ENCODE results near the gene IBSP. TPM values are rescaled to one million over a fixed set of nuclear protein-coding genes. Genes with fewer than 3 reads are reported as not detected.

The IBSP gene
- total RNA-seq, 2 donors from 2014 or later = not detected

- TF ChIP-seq, protein P1, sequence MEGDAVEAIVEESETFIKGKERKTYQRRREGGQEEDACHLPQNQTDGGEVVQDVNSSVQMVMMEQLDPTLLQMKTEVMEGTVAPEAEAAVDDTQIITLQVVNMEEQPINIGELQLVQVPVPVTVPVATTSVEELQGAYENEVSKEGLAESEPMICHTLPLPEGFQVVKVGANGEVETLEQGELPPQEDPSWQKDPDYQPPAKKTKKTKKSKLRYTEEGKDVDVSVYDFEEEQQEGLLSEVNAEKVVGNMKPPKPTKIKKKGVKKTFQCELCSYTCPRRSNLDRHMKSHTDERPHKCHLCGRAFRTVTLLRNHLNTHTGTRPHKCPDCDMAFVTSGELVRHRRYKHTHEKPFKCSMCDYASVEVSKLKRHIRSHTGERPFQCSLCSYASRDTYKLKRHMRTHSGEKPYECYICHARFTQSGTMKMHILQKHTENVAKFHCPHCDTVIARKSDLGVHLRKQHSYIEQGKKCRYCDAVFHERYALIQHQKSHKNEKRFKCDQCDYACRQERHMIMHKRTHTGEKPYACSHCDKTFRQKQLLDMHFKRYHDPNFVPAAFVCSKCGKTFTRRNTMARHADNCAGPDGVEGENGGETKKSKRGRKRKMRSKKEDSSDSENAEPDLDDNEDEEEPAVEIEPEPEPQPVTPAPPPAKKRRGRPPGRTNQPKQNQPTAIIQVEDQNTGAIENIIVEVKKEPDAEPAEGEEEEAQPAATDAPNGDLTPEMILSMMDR (conservative IDR thresholded peaks at IDR 0.05) = no peak
- Mint-ChIP-seq H3K9me3 (peaks cover 4% of the 10 kb centered on the region), H3K4me1 (no peaks in the 10 kb centered on the region), H3K36me3 (ENCODE audit: low read depth) (no peaks in the 10 kb centered on the region), H3K4me3 (no peak overlapping the region), H3K27me3 (ENCODE audit: insufficient read depth) (no peaks in the 10 kb centered on the region), H3K27ac (no peak overlapping the region)
- H3K27ac ChIP-seq (ENCODE audit: low read depth, low read length) = no peak overlapping the region
- H3K9me3 ChIP-seq (ENCODE audit: control insufficient read depth, low read length) = peaks cover 4% of the 10 kb centered on the region
- DNase-seq = no peak
- H3K36me3 ChIP-seq (ENCODE audit: control insufficient read depth, insufficient read depth, low read length) = no peaks in the 10 kb centered on the region
- no peaks in the 10 kb centered on the region for H3K4me1 ChIP-seq (ENCODE audit: control insufficient read depth, insufficient read depth, low read length)
- WGBS, 2 experiments (ENCODE audit: insufficient coverage in 1 of 2, insufficient read length in 1 of 2) = 96 to 100% methylated on average over 1 to 3 of the region's 3 CpGs
- H3K4me3 ChIP-seq (ENCODE audit: low read length) = no peak overlapping the region
- no peak overlapping the region for H3K9ac ChIP-seq (ENCODE audit: extremely low read depth, low read length, poor library complexity, severe bottlenecking)
- no peaks in the 10 kb centered on the region for H3K27me3 ChIP-seq (ENCODE audit: control insufficient read depth, insufficient read depth, low read length, poor library complexity, severe bottlenecking)
Observed at GRCh38 chr4:87807402-87807801, 8.0 kb downstream of the IBSP start.

- Histone ChIP-seq H3K27me3 (ENCODE audit: control insufficient read depth, insufficient read depth, low read length, poor library complexity, severe bottlenecking) (no peaks in the 10 kb centered on the region), H3K27ac (ENCODE audit: low read depth, low read length) (no peak overlapping the region), H3K4me1 (ENCODE audit: control insufficient read depth, insufficient read depth, low read length) (no peaks in the 10 kb centered on the region), H3K9ac (ENCODE audit: extremely low read depth, low read length, poor library complexity, severe bottlenecking) (no peak overlapping the region), H3K9me3 (ENCODE audit: control insufficient read depth, low read length) (peaks cover 8% of the 10 kb centered on the region), H3K4me3 (ENCODE audit: low read length) (no peak overlapping the region), H3K36me3 (ENCODE audit: control insufficient read depth, insufficient read depth, low read length) (no peaks in the 10 kb centered on the region)
- 100% methylated on average over 2 of the region's 2 CpGs; no CpG with 5 or more reads in 1 of the 2 experiments for WGBS, 2 experiments (ENCODE audit: insufficient coverage in 1 of 2, insufficient read length in 1 of 2)
- no peaks in the 10 kb centered on the region for H3K27me3 Mint-ChIP-seq (ENCODE audit: insufficient read depth)
- no peak overlapping the region for H3K4me3 Mint-ChIP-seq
- no peak overlapping the region for H3K27ac Mint-ChIP-seq
- no peak for DNase-seq
- TF ChIP-seq, protein P1 (conservative IDR thresholded peaks at IDR 0.05) = no peak
- H3K9me3 Mint-ChIP-seq = peaks cover 20% of the 10 kb centered on the region
- no peaks in the 10 kb centered on the region for H3K4me1 Mint-ChIP-seq
- H3K36me3 Mint-ChIP-seq (ENCODE audit: low read depth) = no peaks in the 10 kb centered on the region
Observed at GRCh38 chr4:87811977-87812376, 12.6 kb downstream of the IBSP start.

GRCh38 chr4:87819281-87819919 is 20.0 kb downstream of the IBSP start:
- Histone ChIP-seq H3K4me3 (ENCODE audit: low read length) (peak overlapping the region; percentile 67), H3K27me3 (ENCODE audit: control insufficient read depth, insufficient read depth, low read length, poor library complexity, severe bottlenecking) (no peaks in the 10 kb centered on the region), H3K9ac (ENCODE audit: extremely low read depth, low read length, poor library complexity, severe bottlenecking) (no peak overlapping the region), H3K9me3 (ENCODE audit: control insufficient read depth, low read length) (peaks cover 21% of the 10 kb centered on the region), H3K36me3 (ENCODE audit: control insufficient read depth, insufficient read depth, low read length) (no peaks in the 10 kb centered on the region), H3K27ac (ENCODE audit: low read depth, low read length) (peak overlapping the region; percentile 6), H3K4me1 (ENCODE audit: control insufficient read depth, insufficient read depth, low read length) (no peaks in the 10 kb centered on the region)
- Mint-ChIP-seq H3K27ac (peak overlapping the region; percentile 36), H3K4me3 (no peak overlapping the region), H3K4me1 (peaks cover 10% of the 10 kb centered on the region), H3K9me3 (peaks cover 45% of the 10 kb centered on the region), H3K36me3 (ENCODE audit: low read depth) (peaks cover 9% of the 10 kb centered on the region), H3K27me3 (ENCODE audit: insufficient read depth) (no peaks in the 10 kb centered on the region)
- 51 to 74% methylated on average over 5 to 8 of the region's 8 CpGs for WGBS, 2 experiments (ENCODE audit: insufficient coverage in 1 of 2, insufficient read length in 1 of 2)
- TF ChIP-seq, protein P1 (conservative IDR thresholded peaks at IDR 0.05) = no peak
- DNase-seq = peak; percentile 73
